ENCODE data around the gene CDKN2AIP. TPM values are rescaled to one million over a fixed set of nuclear protein-coding genes. Genes with fewer than 3 reads are reported as not detected.

The CDKN2AIP gene
- total and polyA plus RNA-seq, 2 donors (not counting 1 experiment from before 2014, with no cell fraction given) = 13.6 to 36.0 TPM

DNA sequence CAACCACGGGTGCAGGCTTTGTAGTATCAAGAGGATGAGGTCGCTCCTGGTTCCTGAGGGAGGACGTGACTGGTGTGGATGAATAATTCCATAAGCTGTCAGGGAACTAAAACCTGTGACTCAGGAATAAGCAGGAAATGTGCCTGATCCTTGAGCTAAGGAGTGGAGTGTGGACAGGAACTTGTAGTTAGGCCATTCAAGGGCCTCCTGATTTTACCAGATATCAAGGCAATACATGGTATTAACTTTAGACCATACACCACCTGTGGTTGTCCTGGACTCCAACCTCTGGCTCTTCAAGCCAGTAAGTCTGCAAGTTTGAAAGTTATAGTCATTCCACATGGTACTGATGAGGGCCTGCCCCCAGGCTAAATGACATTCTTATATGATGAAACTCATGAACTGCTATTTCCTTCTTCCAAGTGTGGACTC lies 48.4 kb downstream of the CDKN2AIP start:
- no peaks in the 10 kb centered on the region for H3K4me1 Mint-ChIP-seq
- TF ChIP-seq, protein P1, sequence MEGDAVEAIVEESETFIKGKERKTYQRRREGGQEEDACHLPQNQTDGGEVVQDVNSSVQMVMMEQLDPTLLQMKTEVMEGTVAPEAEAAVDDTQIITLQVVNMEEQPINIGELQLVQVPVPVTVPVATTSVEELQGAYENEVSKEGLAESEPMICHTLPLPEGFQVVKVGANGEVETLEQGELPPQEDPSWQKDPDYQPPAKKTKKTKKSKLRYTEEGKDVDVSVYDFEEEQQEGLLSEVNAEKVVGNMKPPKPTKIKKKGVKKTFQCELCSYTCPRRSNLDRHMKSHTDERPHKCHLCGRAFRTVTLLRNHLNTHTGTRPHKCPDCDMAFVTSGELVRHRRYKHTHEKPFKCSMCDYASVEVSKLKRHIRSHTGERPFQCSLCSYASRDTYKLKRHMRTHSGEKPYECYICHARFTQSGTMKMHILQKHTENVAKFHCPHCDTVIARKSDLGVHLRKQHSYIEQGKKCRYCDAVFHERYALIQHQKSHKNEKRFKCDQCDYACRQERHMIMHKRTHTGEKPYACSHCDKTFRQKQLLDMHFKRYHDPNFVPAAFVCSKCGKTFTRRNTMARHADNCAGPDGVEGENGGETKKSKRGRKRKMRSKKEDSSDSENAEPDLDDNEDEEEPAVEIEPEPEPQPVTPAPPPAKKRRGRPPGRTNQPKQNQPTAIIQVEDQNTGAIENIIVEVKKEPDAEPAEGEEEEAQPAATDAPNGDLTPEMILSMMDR (IDR thresholded peaks at IDR 0.05) = no peak
- TF ChIP-seq EZH2 (IDR thresholded peaks at IDR 0.05; ENCODE audit: borderline replicate concordance, insufficient read depth, low read depth, low read length, poor library complexity, severe bottlenecking) = no peak
- H3K27ac Mint-ChIP-seq = no peak overlapping the region
- WGBS (ENCODE audit: insufficient coverage) = 96% methylated on average over 3 of the region's 3 CpGs
- H3K4me2 ChIP-seq (replicated peaks; ENCODE audit: low read depth, low read length, poor library complexity, severe bottlenecking) = no peak overlapping the region
- no peaks in the 10 kb centered on the region for H3K4me1 ChIP-seq (ENCODE audit: control insufficient read depth in 2 of 2, insufficient read depth in 2 of 2, low read length in 2 of 2)
- no peak overlapping the region for H3K4me3 ChIP-seq (ENCODE audit: control extremely low read depth in 1 of 5, extremely low read depth in 1 of 5, insufficient read depth in 1 of 5, low read depth in 2 of 5, low read length in 4 of 5)
- no peaks in the 10 kb centered on the region for H3K79me2 ChIP-seq (ENCODE audit: control insufficient read depth, insufficient read depth, low read length)
- H3K9me3 Mint-ChIP-seq (ENCODE audit: insufficient read depth) = peaks cover 7% of the 10 kb centered on the region
- no peak overlapping the region for H2AFZ ChIP-seq (ENCODE audit: insufficient read depth, low read depth, low read length, poor library complexity, severe bottlenecking)
- POLR2A ChIA-PET = no interaction called here
- no peak overlapping the region for H3K27ac ChIP-seq (ENCODE audit: low read length in 2 of 2)
- no peaks in the 10 kb centered on the region for H3K27me3 Mint-ChIP-seq
- H3K36me3 ChIP-seq (replicated peaks in 1 of 2; ENCODE audit: control extremely low read depth in 1 of 2, control insufficient read depth in 1 of 2, extremely low read depth in 1 of 2, insufficient read depth in 2 of 2, low read length in 1 of 2) = no peaks in the 10 kb centered on the region
- no peaks in the 10 kb centered on the region for H3K27me3 ChIP-seq (replicated peaks in 1 of 4; ENCODE audit: control extremely low read depth in 1 of 4, control insufficient read depth in 3 of 4, insufficient read depth in 4 of 4, low read length in 3 of 4)
- DNase-seq (no peak), ATAC-seq (ENCODE audit: low read depth) (no peak)
- CTCF ChIA-PET = no interaction called here
- no peak overlapping the region for H3K4me3 Mint-ChIP-seq
- peaks cover 0 to 8% (median 0%) of the 10 kb centered on the region in 3 donors for H3K9me3 ChIP-seq (ENCODE audit: control extremely low read depth in 1 of 3, control insufficient read depth in 2 of 3, insufficient read depth in 1 of 3, low read length in 2 of 3)
- H4K20me1 ChIP-seq (ENCODE audit: control insufficient read depth, insufficient read depth, low read length, poor library complexity, severe bottlenecking) = no peaks in the 10 kb centered on the region
- H3K9ac ChIP-seq (ENCODE audit: low read length) = no peak overlapping the region
- intact Hi-C loops (cut with micrococcal nuclease) = no loop called here

DNA sequence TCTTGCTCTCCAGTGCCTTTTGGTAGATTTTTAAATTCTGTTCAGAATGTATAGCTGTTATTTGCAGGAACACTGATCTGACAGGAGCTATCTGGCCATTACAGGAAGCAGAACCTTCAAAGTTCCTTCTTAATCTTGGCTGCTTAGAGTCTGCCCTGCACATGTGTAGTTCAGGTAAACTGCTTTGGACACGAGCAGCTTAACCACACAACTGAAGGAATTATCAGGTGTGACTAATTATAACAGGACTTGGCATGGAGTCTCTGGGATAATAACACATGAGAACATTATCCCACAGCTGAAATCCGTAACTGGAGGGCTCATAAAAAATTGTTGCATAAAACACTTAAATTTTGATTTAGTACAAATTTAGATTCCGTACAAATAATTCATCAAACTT lies 48.8 kb downstream of the CDKN2AIP start:
- POLR2A ChIA-PET = no interaction called here

More for the DNA sequence above, 48.8 kb downstream of the CDKN2AIP start:
- Histone ChIP-seq H3K27ac (ENCODE audit: low read length in 2 of 2) (no peak overlapping the region), H3K4me1 (ENCODE audit: control insufficient read depth in 2 of 2, insufficient read depth in 2 of 2, low read length in 2 of 2) (no peaks in the 10 kb centered on the region), H3K36me3 (replicated peaks in 1 of 2; ENCODE audit: control extremely low read depth in 1 of 2, control insufficient read depth in 1 of 2, extremely low read depth in 1 of 2, insufficient read depth in 2 of 2, low read length in 1 of 2) (no peaks in the 10 kb centered on the region), H3K4me2 (replicated peaks; ENCODE audit: low read depth, low read length, poor library complexity, severe bottlenecking) (no peak overlapping the region), H3K9me3 (ENCODE audit: control extremely low read depth in 1 of 3, control insufficient read depth in 2 of 3, insufficient read depth in 1 of 3, low read length in 2 of 3) (peaks cover 0 to 8% (median 0%) of the 10 kb centered on the region in 3 donors), H3K79me2 (ENCODE audit: control insufficient read depth, insufficient read depth, low read length) (no peaks in the 10 kb centered on the region), H3K9ac (ENCODE audit: low read length) (no peak overlapping the region), H2AFZ (ENCODE audit: insufficient read depth, low read depth, low read length, poor library complexity, severe bottlenecking) (no peak overlapping the region), H3K27me3 (replicated peaks in 1 of 4; ENCODE audit: control extremely low read depth in 1 of 4, control insufficient read depth in 3 of 4, insufficient read depth in 4 of 4, low read length in 3 of 4) (no peaks in the 10 kb centered on the region), H3K4me3 (ENCODE audit: control extremely low read depth in 1 of 5, extremely low read depth in 1 of 5, insufficient read depth in 1 of 5, low read depth in 2 of 5, low read length in 4 of 5) (no peak overlapping the region), H4K20me1 (ENCODE audit: control insufficient read depth, insufficient read depth, low read length, poor library complexity, severe bottlenecking) (no peaks in the 10 kb centered on the region)
- no peak for TF ChIP-seq EZH2 (IDR thresholded peaks at IDR 0.05; ENCODE audit: borderline replicate concordance, insufficient read depth, low read depth, low read length, poor library complexity, severe bottlenecking)
- TF ChIP-seq, protein P1 (IDR thresholded peaks at IDR 0.05) = no peak
- H3K4me1 Mint-ChIP-seq = no peaks in the 10 kb centered on the region
- H3K4me3 Mint-ChIP-seq = no peak overlapping the region
- DNase-seq (no peak), ATAC-seq (ENCODE audit: low read depth) (no peak)
- H3K27ac Mint-ChIP-seq = no peak overlapping the region
- CTCF ChIA-PET = no interaction called here
- intact Hi-C loops (cut with micrococcal nuclease) = no loop called here
- H3K27me3 Mint-ChIP-seq = no peaks in the 10 kb centered on the region
- WGBS (ENCODE audit: insufficient coverage) = no CpG with 5 or more reads among the region's 3 CpGs
- H3K9me3 Mint-ChIP-seq (ENCODE audit: insufficient read depth) = peaks cover 7% of the 10 kb centered on the region
